CD4-positive, CD25-positive, alpha-beta regulatory T cell (primary cell): Measurements from ENCODE around the gene TMEM116. TPM values are rescaled to one million over a fixed set of nuclear protein-coding genes. Genes with fewer than 3 reads are reported as not detected.

Experiments
- ATAC-seq, 2 donors: fragments of 150-1000 bp; cut with Tn5 transposase; one replicate each; pipeline ENCODE4 v1.10.0; 2021; ENCODE audit warnings: low read depth in 2 of 2, moderate number of reproducible peaks in 2 of 2, moderate library complexity in 1 of 2
- DNase-seq, 3 donors: peaks; one replicate each; pipeline versions ENCODE4 v3.0.0 to v3.0.0-alpha.2; 2012 to 2022; ENCODE audit warnings: mixed read lengths in 1 of 3
- H3K27ac ChIP-seq: one replicate; pipeline ENCODE4 v1.7.0; 2013; ENCODE audit warnings: mild to moderate bottlenecking, low read length; ENCODE audit not compliant: insufficient read depth, poor library complexity, severe bottlenecking
- H3K27me3 ChIP-seq: one replicate; pipeline ENCODE4 v1.7.0; 2013; ENCODE audit warnings: low read length; ENCODE audit not compliant: control insufficient read depth, insufficient read depth
- H3K36me3 ChIP-seq: one replicate; pipeline ENCODE4 v1.7.0; 2013; ENCODE audit warnings: mild to moderate bottlenecking, low read length, moderate library complexity; ENCODE audit not compliant: control insufficient read depth, insufficient read depth
- H3K4me1 ChIP-seq: 2 replicates; pipeline ENCODE4 v1.7.0; 2013; ENCODE audit warnings: mild to moderate bottlenecking, low read length; ENCODE audit not compliant: insufficient read depth, control insufficient read depth, poor library complexity, severe bottlenecking
- H3K4me3 ChIP-seq: one replicate; pipeline ENCODE4 v1.7.0; 2013; ENCODE audit warnings: low read depth, mild to moderate bottlenecking, low read length, moderate library complexity
- H3K9me3 ChIP-seq, 2 experiments: 1 replicate in 1 of 2; 2 replicates in 1 of 2; pipeline ENCODE4 v1.7.0; 2013; ENCODE audit warnings: low read length in 2 of 2, mild to moderate bottlenecking in 1 of 2, moderate library complexity in 1 of 2; ENCODE audit not compliant: control insufficient read depth in 2 of 2
- H3K27ac Mint-ChIP-seq, 3 donors: one replicate each; pipeline ENCODE4 v1.8.0; 2020 to 2022; ENCODE audit warnings: mild to moderate bottlenecking in 3 of 3, mixed read lengths in 3 of 3, moderate library complexity in 2 of 3
- H3K27me3 Mint-ChIP-seq: one replicate; pipeline ENCODE4 v1.8.0; 2022; ENCODE audit warnings: mild to moderate bottlenecking, mixed read lengths
- H3K36me3 Mint-ChIP-seq: one replicate; pipeline ENCODE4 v1.8.0; 2020; ENCODE audit warnings: mixed read lengths
- H3K4me1 Mint-ChIP-seq, 4 donors: one replicate each; pipeline ENCODE4 v1.8.0; 2020 to 2022; ENCODE audit warnings: mixed read lengths in 4 of 4, mild to moderate bottlenecking in 1 of 4
- H3K4me3 Mint-ChIP-seq, 4 donors: one replicate each; pipeline ENCODE4 v1.8.0; 2020 to 2022; ENCODE audit warnings: mild to moderate bottlenecking in 4 of 4, mixed read lengths in 4 of 4, moderate library complexity in 3 of 4
- H3K9me3 Mint-ChIP-seq, 7 donors: one replicate each; pipeline ENCODE4 v1.8.0; 2020 to 2022; ENCODE audit warnings: mixed read lengths in 7 of 7, mild to moderate bottlenecking in 3 of 7, moderate library complexity in 2 of 7
- polyA plus RNA-seq, 4 donors: library from polyadenylated mRNA; unstranded; fragments of 300-500 nt; fragmentation: Illumina TruSeq; gene quantifications; one replicate each; pipeline ENCODE4 v1.2.3, GENCODE V29; 2021
- total RNA-seq: library from RNA; stranded (reverse); gene quantifications from one replicate; pipeline ENCODE4 v1.2.3, GENCODE V29; 2022

Gene TMEM116
- total and polyA plus RNA-seq, 5 donors from 2014 or later = 20.2 to 38.4 (median 27.9) TPM

- H3K27ac Mint-ChIP-seq = peak overlapping the region in 1 of 3 donors; percentile 6
- H3K27me3 ChIP-seq = no peaks in the 10 kb centered on the region
- DNase-seq (no peak), ATAC-seq (no peak)
- no peak overlapping the region for H3K4me3 ChIP-seq
- no peaks in the 10 kb centered on the region for H3K9me3 ChIP-seq
- no peaks in the 10 kb centered on the region for H3K4me1 ChIP-seq
- no peak overlapping the region for H3K27ac ChIP-seq
- peaks cover 75% of the 10 kb centered on the region for H3K36me3 ChIP-seq
- H3K4me1 Mint-ChIP-seq = peaks cover 0 to 2% (median under 1%) of the 10 kb centered on the region in 4 donors
- no peak overlapping the region for H3K4me3 Mint-ChIP-seq
- H3K27me3 Mint-ChIP-seq = no peaks in the 10 kb centered on the region
- H3K36me3 Mint-ChIP-seq = peaks cover 59% of the 10 kb centered on the region
- H3K9me3 Mint-ChIP-seq = peaks cover 0 to 1% (median 0%) of the 10 kb centered on the region in 7 donors
These were observed 126.1 kb downstream of the TMEM116 start for GRCh38 chr12:111886662-111887545.

GRCh38 chr12:111881716-111882115, 131.2 kb downstream of the TMEM116 start:
- no peaks in the 10 kb centered on the region for H3K27me3 Mint-ChIP-seq
- H3K4me1 ChIP-seq = no peaks in the 10 kb centered on the region
- H3K27ac Mint-ChIP-seq = no peak overlapping the region
- H3K27me3 ChIP-seq = no peaks in the 10 kb centered on the region
- H3K4me3 Mint-ChIP-seq = no peak overlapping the region
- H3K9me3 ChIP-seq = no peaks in the 10 kb centered on the region
- no peak overlapping the region for H3K4me3 ChIP-seq
- no peak overlapping the region for H3K27ac ChIP-seq
- no peak for DNase-seq
- H3K36me3 ChIP-seq = peaks cover 64% of the 10 kb centered on the region
- peaks cover 0 to 7% (median 1%) of the 10 kb centered on the region in 4 donors for H3K4me1 Mint-ChIP-seq
- H3K9me3 Mint-ChIP-seq = peaks cover 0 to 1% (median 0%) of the 10 kb centered on the region in 7 donors
- no peak for ATAC-seq
- H3K36me3 Mint-ChIP-seq = peaks cover 59% of the 10 kb centered on the region

Other genes with a start within 250 kb of the TMEM116 start
- 1.7 TPM for gene ALDH2, start 246.2 kb downstream of the TMEM116 start, total RNA-seq
- gene ALDH2, start 246.2 kb downstream of the TMEM116 start, polyA plus RNA-seq = under 1 TPM; 0.02 to 0.64 (median 0.19) TPM
- 61.1 TPM for gene MAPKAPK5, start 170.9 kb downstream of the TMEM116 start, total RNA-seq
- gene MAPKAPK5, start 170.9 kb downstream of the TMEM116 start, polyA plus RNA-seq = 10 to 100 TPM; 27.5 to 33.5 (median 32.1) TPM
- gene ERP29, start 261 bp upstream of the TMEM116 start, total RNA-seq = 103 TPM
- 100 to 1,000 TPM; 188 to 218 (median 207) TPM for gene ERP29, start 261 bp upstream of the TMEM116 start, polyA plus RNA-seq
- gene NAA25, start 95.6 kb upstream of the TMEM116 start, total RNA-seq = 27.9 TPM
- gene NAA25, start 95.6 kb upstream of the TMEM116 start, polyA plus RNA-seq = 10 to 100 TPM in 3 of 4 donors, 1 to 10 TPM in 1; 8.0 to 19.0 (median 12.6) TPM
- 43.4 TPM for gene TRAFD1, start 112.4 kb upstream of the TMEM116 start, total RNA-seq
- 10 to 100 TPM; 73.5 to 95.7 (median 83.0) TPM for gene TRAFD1, start 112.4 kb upstream of the TMEM116 start, polyA plus RNA-seq